ENCODE measurements around the gene POU2AF1. TPM values are rescaled to one million over a fixed set of nuclear protein-coding genes. Genes with fewer than 3 reads are reported as not detected.

POU2AF1 gene
- total and polyA plus RNA-seq, 2 of the 8 experiments (the other 6 are each of a cell fraction or from before 2014, with no cell fraction given) = not detected

DNA sequence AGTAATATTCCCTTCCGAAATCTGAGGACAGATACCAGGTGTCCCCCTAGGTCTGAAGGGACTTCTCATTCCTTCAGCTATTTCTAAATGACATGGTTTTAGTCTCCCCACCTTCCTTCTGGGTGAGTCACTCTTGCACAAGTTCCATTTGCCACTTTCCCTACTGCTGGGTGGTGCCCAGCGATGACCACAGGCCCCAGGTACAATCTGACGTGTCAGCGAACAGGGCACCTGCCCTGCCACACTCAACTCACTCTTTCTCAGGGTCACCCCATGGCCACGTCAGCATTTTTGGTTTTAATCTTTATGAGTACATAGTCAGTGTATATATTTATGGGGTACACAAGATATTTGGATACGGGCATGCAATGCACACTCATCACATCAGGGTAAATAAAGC lies 17.2 kb downstream of the POU2AF1 start:
- WGBS, 2 experiments (ENCODE audit: extremely low coverage in 1 of 2, insufficient coverage in 1 of 2, insufficient read length in 1 of 2, insufficient replicate concordance in 2 of 2, low coverage in 1 of 2, low lambda C conversion rate in 2 of 2, missing lambda C conversion rate in 1 of 2) = 88% methylated on average over 6 of the region's 6 CpGs; no CpG with 5 or more reads in 1 of the 2 experiments
- no peak overlapping the region for H4K8ac ChIP-seq (ENCODE audit: extremely low read depth, insufficient read depth, low read length)
- peaks cover 0 to 4% of the 10 kb centered on the region in 2 experiments for H4K20me1 ChIP-seq (replicated peaks in 1 of 2; ENCODE audit: control insufficient read depth in 1 of 2, insufficient read depth in 2 of 2, low read length in 2 of 2)
- H4K5ac ChIP-seq (ENCODE audit: insufficient read length, low read depth, low read length) = no peak overlapping the region
- no peak overlapping the region for H3K23ac ChIP-seq (ENCODE audit: insufficient read length)
- H3K14ac ChIP-seq (ENCODE audit: insufficient read length) = no peak overlapping the region
- no peaks in the 10 kb centered on the region for H3K9me3 ChIP-seq (ENCODE audit: insufficient read depth in 2 of 2, low read depth in 1 of 2, low read length in 1 of 2)
- no peak overlapping the region for H2AFZ ChIP-seq (ENCODE audit: low read length)
- no peak overlapping the region for H3K9ac ChIP-seq (replicated peaks in 1 of 4; ENCODE audit: extremely low read depth in 1 of 4, low read depth in 3 of 4, low read length in 3 of 4)
- DNase-seq (ENCODE audit: low read depth in 1 of 2, low spot score in 2 of 2) (no peak), FAIRE-seq (no peak)
- H3K56ac ChIP-seq (replicated peaks; ENCODE audit: insufficient read length, low read depth, low read length) = no peak overlapping the region
- ChIA-PET POLR2A (ENCODE audit: partially characterized antibody) (no interaction called here), CTCF (ENCODE audit: partially characterized antibody) (interaction anchor here (0.7 to 2.6 kb wide), 3 partner anchors 15 to 78 kb away, joined by 3 to 8 read pairs (median 4); no protein-coding TSS in a partner anchor)
- peaks cover 4% of the 10 kb centered on the region; the same call in 1 of the 2 replicates for H3K23me2 ChIP-seq (ENCODE audit: low read depth, low read length)
- H3K27ac ChIP-seq (ENCODE audit: low read depth, low read length) = no peak overlapping the region
- no peaks in the 10 kb centered on the region for H3K27me3 ChIP-seq (replicated peaks in 1 of 4; ENCODE audit: control insufficient read depth in 3 of 4, extremely low read depth in 1 of 4, insufficient read depth in 3 of 4, low read length in 3 of 4)
- H3K79me1 ChIP-seq (ENCODE audit: low read depth, low read length) = no peaks in the 10 kb centered on the region
- H2BK120ac ChIP-seq (replicated peaks; ENCODE audit: low read depth, low read length) = no peak overlapping the region
- H3K4me1 ChIP-seq (replicated peaks in 1 of 4; ENCODE audit: control insufficient read depth in 3 of 4, insufficient read depth in 4 of 4, low read length in 3 of 4) = no peaks in the 10 kb centered on the region
- no peak overlapping the region for H2AK5ac ChIP-seq (ENCODE audit: low read depth, low read length)
- no peak overlapping the region for H2BK5ac ChIP-seq (ENCODE audit: low read depth, low read length)
- H4K91ac ChIP-seq (replicated peaks; ENCODE audit: insufficient read length, low read length) = no peak overlapping the region
- no peak overlapping the region for H2BK15ac ChIP-seq (ENCODE audit: low read length)
- no peaks in the 10 kb centered on the region for H3K36me3 ChIP-seq (ENCODE audit: control insufficient read depth in 2 of 4, insufficient read depth in 4 of 4, low read length in 3 of 4)
- no peaks in the 10 kb centered on the region for H3K79me2 ChIP-seq (ENCODE audit: control insufficient read depth in 1 of 2, insufficient read depth in 2 of 2, low read length in 2 of 2)
- H3K4me3 ChIP-seq (ENCODE audit: extremely low read depth in 1 of 4, insufficient read depth in 2 of 4, low read depth in 3 of 4, low read length in 4 of 4) = no peak overlapping the region
- no peak overlapping the region for H3K4ac ChIP-seq (replicated peaks; ENCODE audit: insufficient read length, low read depth, low read length)
- H2BK12ac ChIP-seq (ENCODE audit: low read depth, low read length) = no peak overlapping the region
- no peak overlapping the region for H3K18ac ChIP-seq (ENCODE audit: extremely low read depth, low read length)
- H3K4me2 ChIP-seq (ENCODE audit: insufficient read depth in 1 of 2, low read depth in 2 of 2, low read length in 2 of 2) = no peak overlapping the region
- H2BK20ac ChIP-seq (ENCODE audit: low read length) = no peak overlapping the region
- no peak for TF ChIP-seq BCL11A (IDR thresholded peaks at IDR 0.05; ENCODE audit: low read depth in 2 of 2, low read length in 2 of 2)
- TF ChIP-seq EP300 (IDR thresholded peaks at IDR 0.05; ENCODE audit: borderline replicate concordance in 1 of 2, low read depth in 2 of 2, low read length in 2 of 2) = no peak
- TF ChIP-seq TEAD4 (IDR thresholded peaks at IDR 0.05; ENCODE audit: low read depth, low read length) = no peak
- TF ChIP-seq CREB1 (IDR thresholded peaks at IDR 0.05) = no peak
- TF ChIP-seq JUN (IDR thresholded peaks at IDR 0.05; ENCODE audit: low read depth, low read length) = no peak
- no peak for TF ChIP-seq JUND (IDR thresholded peaks at IDR 0.05; ENCODE audit: low read length)
- TF ChIP-seq, protein P1, sequence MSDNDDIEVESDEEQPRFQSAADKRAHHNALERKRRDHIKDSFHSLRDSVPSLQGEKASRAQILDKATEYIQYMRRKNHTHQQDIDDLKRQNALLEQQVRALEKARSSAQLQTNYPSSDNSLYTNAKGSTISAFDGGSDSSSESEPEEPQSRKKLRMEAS (IDR thresholded peaks at IDR 0.05) = no peak
- TF ChIP-seq PHF8 (conservative IDR thresholded peaks at IDR 0.05; ENCODE audit: low read depth, low read length) = no peak
- TF ChIP-seq RNF2 (IDR thresholded peaks at IDR 0.05; ENCODE audit: borderline replicate concordance, low read depth, low read length, missing control alignments, poor library complexity, severe bottlenecking) = no peak
- no peak for TF ChIP-seq HDAC2 (IDR thresholded peaks at IDR 0.05; ENCODE audit: borderline replicate concordance in 1 of 2, low read depth in 2 of 2, low read length in 2 of 2)
- no peak for TF ChIP-seq KDM5A (IDR thresholded peaks at IDR 0.05; ENCODE audit: low read length)
- no peak for TF ChIP-seq GABPA (IDR thresholded peaks at IDR 0.05; ENCODE audit: borderline replicate concordance, insufficient read depth, low read length)
- TF ChIP-seq TBP (IDR thresholded peaks at IDR 0.05; ENCODE audit: low read depth, low read length) = no peak
- no peak for TF ChIP-seq CEBPB (IDR thresholded peaks at IDR 0.05; ENCODE audit: low read depth, low read length)

Measured in H1 (cell line).